Measurements from ENCODE around the gene HSPA12B. TPM values are rescaled to one million over a fixed set of nuclear protein-coding genes. Genes with fewer than 3 reads are reported as not detected.

HSPA12B gene
- total and polyA plus RNA-seq, 2 of the 13 experiments (the other 11 are each of a cell fraction or from before 2014, with no cell fraction given), result 0.01 TPM; not detected in 1

- TF ChIP-seq EP300 (IDR thresholded peaks at IDR 0.05; ENCODE audit: low read depth in 2 of 2, low read length in 2 of 2), result no peak
- 0 out of 2 replicates have a peak, but pooled peaks have one; percentile 42 for TF ChIP-seq EP300 (CRISPR knock-in tag; IDR thresholded peaks at IDR 0.05; ENCODE audit: borderline replicate concordance)
- no peak; the same call in 1 of the 2 replicates for TF ChIP-seq DMAP1 (CRISPR knock-in tag; IDR thresholded peaks at IDR 0.05)
- no peak; the same call in none of the 2 replicates for TF ChIP-seq ZNF263 (CRISPR knock-in tag; IDR thresholded peaks at IDR 0.05)
- peak; percentile 62; the same call in 1 of the 2 replicates for TF ChIP-seq MTA1 (CRISPR knock-in tag; IDR thresholded peaks at IDR 0.05; ENCODE audit: borderline replicate concordance)
- TF ChIP-seq KIAA2018 (CRISPR knock-in tag; IDR thresholded peaks at IDR 0.05; ENCODE audit: borderline replicate concordance), result no peak
- 0 out of 2 replicates have a peak, but pooled peaks have one; percentile 12 for TF ChIP-seq SRF (IDR thresholded peaks at IDR 0.05; ENCODE audit: low read depth, low read length)
- TF ChIP-seq ZNF782 (CRISPR knock-in tag; IDR thresholded peaks at IDR 0.05; ENCODE audit: borderline replicate concordance), result no peak; the same call in 1 of the 2 replicates
- TF ChIP-seq TEF (CRISPR knock-in tag; IDR thresholded peaks at IDR 0.05), result no peak
- TF ChIP-seq NCOA5 (CRISPR knock-in tag; IDR thresholded peaks at IDR 0.05), result no peak
- no peak for TF ChIP-seq ZNF784 (CRISPR knock-in tag; IDR thresholded peaks at IDR 0.05; ENCODE audit: borderline replicate concordance)
- no peak for TF ChIP-seq ZNF441 (CRISPR knock-in tag; IDR thresholded peaks at IDR 0.05; ENCODE audit: borderline replicate concordance)
- TF ChIP-seq TMF1 (CRISPR knock-in tag; IDR thresholded peaks at IDR 0.05; ENCODE audit: low read depth), result peak; percentile 40; the same call in 1 of the 2 replicates
- TF ChIP-seq SOX6 (IDR thresholded peaks at IDR 0.05), result no peak
- TF ChIP-seq SOX6 (CRISPR knock-in tag; IDR thresholded peaks at IDR 0.05), result peak; percentile 59
- TF ChIP-seq ZNF253 (CRISPR knock-in tag; IDR thresholded peaks at IDR 0.05; ENCODE audit: borderline replicate concordance), result no peak
- TF ChIP-seq HOXA9 (CRISPR knock-in tag; IDR thresholded peaks at IDR 0.05; ENCODE audit: borderline replicate concordance), result no peak
- no peak for TF ChIP-seq ZNF335 (CRISPR knock-in tag; IDR thresholded peaks at IDR 0.05)
- TF ChIP-seq ZNF709 (CRISPR knock-in tag; IDR thresholded peaks at IDR 0.05), result 0 out of 2 replicates have a peak, but pooled peaks have one; percentile 56
- TF ChIP-seq ZEB1 (IDR thresholded peaks at IDR 0.05; ENCODE audit: insufficient replicate concordance, low read depth), result peak; percentile 49
- no peak for TF ChIP-seq BRCA1 (CRISPR knock-in tag; IDR thresholded peaks at IDR 0.05)
These were observed 48.8 kb downstream of the HSPA12B start, which contains the start of gene SPEF1 (continued) for GRCh38 chr20:3781153-3781910.

All from HepG2 (cell line).